A549 (cell line): ENCODE results near the gene GTPBP1.

Experiments used
- CHD2 ChIP-seq: fragments of 150-350 bp; IDR thresholded peaks from 2 replicates; pipeline ENCODE4 v1.6.1; 2014; ENCODE audit warnings: low read length; ENCODE audit not compliant: partially characterized antibody
- ESRRA ChIP-seq: fragments of 150-350 bp; IDR thresholded peaks from 2 replicates; pipeline ENCODE4 v1.6.1; 2014; ENCODE audit warnings: mild to moderate bottlenecking, low read length, borderline replicate concordance
- POLR2A ChIP-seq: IDR thresholded peaks from 2 replicates; pipeline ENCODE4 v1.6.1; 2012; ENCODE audit warnings: mild to moderate bottlenecking, low read length
- RNF2 ChIP-seq: fragments of 200-600 bp; sonication (generic); IDR thresholded peaks from 2 replicates; pipeline ENCODE4 v1.6.1; 2016; ENCODE audit warnings: low read depth, mild to moderate bottlenecking, antibody characterized with exemption, moderate library complexity, borderline replicate concordance

- TF ChIP-seq ESRRA (no peak), CHD2 (no peak), POLR2A (no peak), RNF2 (no peak)
Measured at GRCh38 chr22:38724926-38725571, 19.3 kb downstream of the GTPBP1 start.
